Measurements from ENCODE around the gene CTPS2. TPM values are rescaled to one million over a fixed set of nuclear protein-coding genes. Genes with fewer than 3 reads are reported as not detected.

CTPS2 gene
- total RNA-seq, 5 donors from 2014 or later (not counting 1 experiment from before 2014, with no cell fraction given): 5.2 to 6.7 (median 5.7) TPM

- Histone ChIP-seq H3K36me3 (ENCODE audit: control insufficient read depth in 2 of 2, extremely low read depth in 1 of 2, insufficient read depth in 1 of 2, low read length in 1 of 2) (no peaks in the 10 kb centered on the region), H3K27ac (ENCODE audit: low read length) (no peak overlapping the region), H3K4me1 (ENCODE audit: control insufficient read depth in 1 of 2, extremely low read depth in 1 of 2, insufficient read depth in 2 of 2, low read length in 2 of 2) (peaks cover 0 to 14% of the 10 kb centered on the region in 2 experiments), H3K4me3 (ENCODE audit: control insufficient read depth in 1 of 2, extremely low read depth in 1 of 2, low read length in 1 of 2) (no peak overlapping the region), H3K9me3 (no peaks in the 10 kb centered on the region), H3K27me3 (replicated peaks in 1 of 2; ENCODE audit: control insufficient read depth in 2 of 2, extremely low read depth in 1 of 2, insufficient read depth in 2 of 2, low read length in 1 of 2) (no peaks in the 10 kb centered on the region)
- no peak overlapping the region for H3K27ac Mint-ChIP-seq
- WGBS (ENCODE audit: insufficient coverage): 67% methylated on average over 1 of the region's 3 CpGs
- DNase-seq (no peak), ATAC-seq (replicated peaks in 1 of 4) (no peak)
- no peak overlapping the region for H3K4me3 Mint-ChIP-seq
- POLR2A ChIA-PET: interaction anchor here in 1 of 2 donors (0.6 kb wide), 1 partner anchor 123 kb away, joined by 5 read pairs; no protein-coding TSS in a partner anchor
- peaks cover 11 to 19% (median 13%) of the 10 kb centered on the region in 3 donors for H3K4me1 Mint-ChIP-seq
- peaks cover 0 to 13% of the 10 kb centered on the region in 2 donors for H3K27me3 Mint-ChIP-seq
- no peaks in the 10 kb centered on the region for H3K36me3 Mint-ChIP-seq
- no peaks in the 10 kb centered on the region for H3K9me3 Mint-ChIP-seq
- CTCF ChIA-PET: interaction anchor here in 1 of 2 donors (1.7 kb wide), 1 partner anchor 11 kb away, joined by 4 read pairs; no protein-coding TSS in a partner anchor
Observed at GRCh38 chrX:16708016-16708415, 4.5 kb downstream of the CTPS2 start.

- no peaks in the 10 kb centered on the region for H3K9me3 Mint-ChIP-seq
- WGBS (ENCODE audit: insufficient coverage): 100% methylated on average over 1 of the region's 3 CpGs
- H3K4me1 Mint-ChIP-seq: peaks cover 0 to 4% (median 0%) of the 10 kb centered on the region in 3 donors
- Histone ChIP-seq H3K27ac (ENCODE audit: low read length) (no peak overlapping the region), H3K4me3 (ENCODE audit: control insufficient read depth in 1 of 2, extremely low read depth in 1 of 2, low read length in 1 of 2) (no peak overlapping the region), H3K4me1 (ENCODE audit: control insufficient read depth in 1 of 2, extremely low read depth in 1 of 2, insufficient read depth in 2 of 2, low read length in 2 of 2) (no peaks in the 10 kb centered on the region), H3K27me3 (replicated peaks in 1 of 2; ENCODE audit: control insufficient read depth in 2 of 2, extremely low read depth in 1 of 2, insufficient read depth in 2 of 2, low read length in 1 of 2) (no peaks in the 10 kb centered on the region), H3K9me3 (no peaks in the 10 kb centered on the region), H3K36me3 (ENCODE audit: control insufficient read depth in 2 of 2, extremely low read depth in 1 of 2, insufficient read depth in 1 of 2, low read length in 1 of 2) (no peaks in the 10 kb centered on the region)
- H3K36me3 Mint-ChIP-seq: no peaks in the 10 kb centered on the region
- peaks cover 0 to 3% of the 10 kb centered on the region in 2 donors for H3K27me3 Mint-ChIP-seq
- H3K27ac Mint-ChIP-seq: no peak overlapping the region
- POLR2A ChIA-PET: no interaction called here
- DNase-seq: no peak
- CTCF ChIA-PET: no interaction called here
- no peak for ATAC-seq (replicated peaks in 1 of 4)
- H3K4me3 Mint-ChIP-seq: no peak overlapping the region
Observed at GRCh38 chrX:16705370-16705769, 7.1 kb downstream of the CTPS2 start.

- H3K36me3 ChIP-seq (ENCODE audit: control insufficient read depth in 2 of 2, extremely low read depth in 1 of 2, insufficient read depth in 1 of 2, low read length in 1 of 2): no peaks in the 10 kb centered on the region
- ATAC-seq (replicated peaks in 1 of 4) (no peak), DNase-seq (no peak)
- H3K27ac ChIP-seq (ENCODE audit: low read length): no peak overlapping the region
- H3K27ac Mint-ChIP-seq: no peak overlapping the region
- H3K27me3 ChIP-seq (replicated peaks in 1 of 2; ENCODE audit: control insufficient read depth in 2 of 2, extremely low read depth in 1 of 2, insufficient read depth in 2 of 2, low read length in 1 of 2): no peaks in the 10 kb centered on the region
- ChIA-PET POLR2A (no interaction called here), CTCF (no interaction called here)
- H3K9me3 ChIP-seq: no peaks in the 10 kb centered on the region
- H3K36me3 Mint-ChIP-seq: no peaks in the 10 kb centered on the region
- no peak overlapping the region for H3K4me3 ChIP-seq (ENCODE audit: control insufficient read depth in 1 of 2, extremely low read depth in 1 of 2, low read length in 1 of 2)
- no peaks in the 10 kb centered on the region for H3K4me1 ChIP-seq (ENCODE audit: control insufficient read depth in 1 of 2, extremely low read depth in 1 of 2, insufficient read depth in 2 of 2, low read length in 2 of 2)
- WGBS (ENCODE audit: insufficient coverage): 98% methylated on average over 6 of the region's 15 CpGs
- H3K27me3 Mint-ChIP-seq: no peaks in the 10 kb centered on the region
- no peaks in the 10 kb centered on the region for H3K9me3 Mint-ChIP-seq
- no peaks in the 10 kb centered on the region for H3K4me1 Mint-ChIP-seq
- no peak overlapping the region for H3K4me3 Mint-ChIP-seq
Observed at GRCh38 chrX:16702700-16703599, 9.5 kb downstream of the CTPS2 start.

- ATAC-seq (replicated peaks in 1 of 4) (no peak), DNase-seq (no peak)
- no peaks in the 10 kb centered on the region for H3K4me1 Mint-ChIP-seq
- POLR2A ChIA-PET: no interaction called here
- H3K27me3 ChIP-seq (replicated peaks in 1 of 2; ENCODE audit: control insufficient read depth in 2 of 2, extremely low read depth in 1 of 2, insufficient read depth in 2 of 2, low read length in 1 of 2): no peaks in the 10 kb centered on the region
- peaks cover 3% of the 10 kb centered on the region for H3K36me3 Mint-ChIP-seq
- no peak overlapping the region for H3K4me3 Mint-ChIP-seq
- H3K27ac Mint-ChIP-seq: no peak overlapping the region
- no peak overlapping the region for H3K4me3 ChIP-seq (ENCODE audit: control insufficient read depth in 1 of 2, extremely low read depth in 1 of 2, low read length in 1 of 2)
- 80% methylated on average over 1 of the region's 2 CpGs for WGBS (ENCODE audit: insufficient coverage)
- H3K27me3 Mint-ChIP-seq: peaks cover 0 to 3% of the 10 kb centered on the region in 2 donors
- H3K27ac ChIP-seq (ENCODE audit: low read length): no peak overlapping the region
- H3K9me3 Mint-ChIP-seq: no peaks in the 10 kb centered on the region
- H3K9me3 ChIP-seq: no peaks in the 10 kb centered on the region
- CTCF ChIA-PET: no interaction called here
- no peaks in the 10 kb centered on the region for H3K4me1 ChIP-seq (ENCODE audit: control insufficient read depth in 1 of 2, extremely low read depth in 1 of 2, insufficient read depth in 2 of 2, low read length in 2 of 2)
- no peaks in the 10 kb centered on the region for H3K36me3 ChIP-seq (ENCODE audit: control insufficient read depth in 2 of 2, extremely low read depth in 1 of 2, insufficient read depth in 1 of 2, low read length in 1 of 2)
Observed at GRCh38 chrX:16700734-16701133, 11.7 kb downstream of the CTPS2 start.

GRCh38 chrX:16699389-16699788 is 13.1 kb downstream of the CTPS2 start:
- H3K9me3 ChIP-seq: no peaks in the 10 kb centered on the region
- CTCF ChIA-PET: no interaction called here
- DNase-seq: no peak
- H3K4me1 Mint-ChIP-seq: no peaks in the 10 kb centered on the region
- no peak overlapping the region for H3K27ac ChIP-seq (ENCODE audit: low read length)
- no peaks in the 10 kb centered on the region for H3K4me1 ChIP-seq (ENCODE audit: control insufficient read depth in 1 of 2, extremely low read depth in 1 of 2, insufficient read depth in 2 of 2, low read length in 2 of 2)
- no peak overlapping the region for H3K27ac Mint-ChIP-seq
- H3K27me3 Mint-ChIP-seq: peaks cover 0 to 3% of the 10 kb centered on the region in 2 donors
- WGBS (ENCODE audit: insufficient coverage): no CpG with 5 or more reads among the region's 6 CpGs
- ATAC-seq (replicated peaks in 1 of 4): no peak
- H3K36me3 ChIP-seq (ENCODE audit: control insufficient read depth in 2 of 2, extremely low read depth in 1 of 2, insufficient read depth in 1 of 2, low read length in 1 of 2): no peaks in the 10 kb centered on the region
- H3K27me3 ChIP-seq (replicated peaks in 1 of 2; ENCODE audit: control insufficient read depth in 2 of 2, extremely low read depth in 1 of 2, insufficient read depth in 2 of 2, low read length in 1 of 2): no peaks in the 10 kb centered on the region
- no peak overlapping the region for H3K4me3 Mint-ChIP-seq
- peaks cover 3% of the 10 kb centered on the region for H3K36me3 Mint-ChIP-seq
- POLR2A ChIA-PET: no interaction called here
- no peak overlapping the region for H3K4me3 ChIP-seq (ENCODE audit: control insufficient read depth in 1 of 2, extremely low read depth in 1 of 2, low read length in 1 of 2)
- H3K9me3 Mint-ChIP-seq: no peaks in the 10 kb centered on the region

GRCh38 chrX:16696956-16697355 is 15.5 kb downstream of the CTPS2 start:
- H3K9me3 ChIP-seq: no peaks in the 10 kb centered on the region
- no peaks in the 10 kb centered on the region for H3K27me3 ChIP-seq (replicated peaks in 1 of 2; ENCODE audit: control insufficient read depth in 2 of 2, extremely low read depth in 1 of 2, insufficient read depth in 2 of 2, low read length in 1 of 2)
- H3K36me3 Mint-ChIP-seq: peaks cover 7% of the 10 kb centered on the region
- H3K4me1 ChIP-seq (ENCODE audit: control insufficient read depth in 1 of 2, extremely low read depth in 1 of 2, insufficient read depth in 2 of 2, low read length in 2 of 2): no peaks in the 10 kb centered on the region
- no peak overlapping the region for H3K4me3 Mint-ChIP-seq
- no peak overlapping the region for H3K27ac ChIP-seq (ENCODE audit: low read length)
- WGBS (ENCODE audit: insufficient coverage): no CpG with 5 or more reads among the region's 3 CpGs
- ChIA-PET POLR2A (no interaction called here), CTCF (interaction anchor here (0.5 to 1.9 kb wide), 6 partner anchors 11 to 1201 kb away, joined by 3 to 17 read pairs (median 4); no protein-coding TSS in a partner anchor)
- H3K9me3 Mint-ChIP-seq: no peaks in the 10 kb centered on the region
- H3K4me1 Mint-ChIP-seq: no peaks in the 10 kb centered on the region
- no peak overlapping the region for H3K27ac Mint-ChIP-seq
- peaks cover 0 to 3% of the 10 kb centered on the region in 2 donors for H3K27me3 Mint-ChIP-seq
- ATAC-seq (replicated peaks in 1 of 4) (no peak), DNase-seq (no peak)
- peaks cover 0 to 6% of the 10 kb centered on the region in 2 donors for H3K36me3 ChIP-seq (ENCODE audit: control insufficient read depth in 2 of 2, extremely low read depth in 1 of 2, insufficient read depth in 1 of 2, low read length in 1 of 2)
- H3K4me3 ChIP-seq (ENCODE audit: control insufficient read depth in 1 of 2, extremely low read depth in 1 of 2, low read length in 1 of 2): no peak overlapping the region

All from T-cell (primary cell).